HL-60 (cell line): Measurements from ENCODE around the gene HOXD8.

Source experiments
- DNase-seq, 2 experiments: peaks; one replicate each; pipeline ENCODE4 v3.0.0-alpha.2; 2010 to 2020; ENCODE audit warnings: low read depth in 1 of 2, low spot score in 1 of 2
- H3K27ac ChIP-seq: fragments of 250-450 bp; sonication (Bioruptor Pico); replicated peaks from 2 replicates; pipeline ENCODE4 v1.5.1; 2020; ENCODE audit warnings: mild to moderate bottlenecking, moderate library complexity
- H3K27me3 ChIP-seq: fragments of 250-450 bp; sonication (Bioruptor Pico); 2 replicates; pipeline ENCODE4 v1.5.1; 2021; ENCODE audit warnings: mild to moderate bottlenecking, moderate library complexity; ENCODE audit not compliant: insufficient read depth, poor library complexity, severe bottlenecking
- H3K4me3 ChIP-seq: replicated peaks from 2 replicates; pipeline ENCODE4 v1.5.1; 2011; ENCODE audit warnings: mild to moderate bottlenecking, control low read depth, low read length; ENCODE audit not compliant: insufficient read depth
- GABPA ChIP-seq: IDR thresholded peaks from 2 replicates; pipeline ENCODE4 v1.6.1; 2012; ENCODE audit warnings: low read depth
- POLR2AphosphoS5 ChIP-seq: IDR thresholded peaks from 2 replicates; pipeline ENCODE4 v1.6.1; 2012; ENCODE audit warnings: low read depth
- SPI1 ChIP-seq: IDR thresholded peaks from 2 replicates; pipeline ENCODE4 v1.6.1; 2012; ENCODE audit warnings: low read depth, mild to moderate bottlenecking, borderline replicate concordance
- TF ChIP-seq, protein P1 (sequence below): IDR thresholded peaks from 2 replicates; pipeline ENCODE4 v1.6.1; 2012; ENCODE audit warnings: low read depth; ENCODE audit not compliant: insufficient replicate concordance
- TF ChIP-seq, protein P2 (sequence below): IDR thresholded peaks from one replicate; pipeline ENCODE4 v1.5.1; 2011; ENCODE audit warnings: low read length, control low read depth, inconsistent platforms; ENCODE audit not compliant: insufficient read depth

Gene HOXD8

DNA sequence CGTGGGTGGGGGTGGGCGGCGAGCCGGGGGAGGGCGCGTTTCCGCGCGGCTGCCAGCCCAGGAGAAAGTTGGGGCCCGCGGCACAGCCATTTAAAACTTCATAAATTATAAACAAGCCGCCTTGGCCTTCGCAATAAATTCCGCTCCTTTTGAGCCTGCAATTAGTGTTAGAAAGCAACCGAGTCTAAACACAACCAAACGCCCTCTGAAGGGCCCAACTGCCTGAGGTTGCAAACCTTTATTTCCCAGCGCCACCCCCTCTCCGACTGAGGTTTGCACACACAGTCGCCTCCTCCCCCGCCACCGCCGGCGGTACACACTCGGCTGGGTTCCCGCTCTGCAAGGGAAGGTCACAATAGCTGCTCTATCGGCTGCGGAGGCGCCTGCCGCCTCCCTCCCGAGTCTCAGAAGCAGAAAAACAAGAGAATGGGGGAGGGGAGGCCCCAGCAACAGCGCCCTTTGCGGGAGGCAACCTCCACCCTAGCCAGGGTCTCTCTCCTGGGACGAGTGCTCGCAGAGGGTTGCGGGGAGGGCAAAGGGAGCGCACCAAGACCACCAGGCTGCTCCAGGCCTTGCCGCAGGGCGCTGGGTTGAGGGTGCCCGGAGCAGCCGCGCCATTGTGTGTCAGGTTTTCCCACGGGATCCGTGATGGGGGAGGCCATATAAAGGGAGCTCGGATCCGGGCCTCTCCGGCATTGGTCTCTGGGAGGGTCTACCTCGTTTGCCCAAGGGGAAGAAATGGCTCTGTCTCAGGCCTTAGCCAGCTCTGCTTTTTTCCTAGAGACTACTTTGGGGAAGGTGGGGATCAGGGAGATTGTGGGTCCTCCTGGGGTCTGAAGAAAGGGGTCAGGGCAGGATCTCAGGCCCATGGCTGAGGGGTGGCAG, 45.6 kb downstream of the HOXD8 start:
- TF ChIP-seq SPI1 (no peak), POLR2AphosphoS5 (no peak), GABPA (no peak)
- TF ChIP-seq, protein P1, sequence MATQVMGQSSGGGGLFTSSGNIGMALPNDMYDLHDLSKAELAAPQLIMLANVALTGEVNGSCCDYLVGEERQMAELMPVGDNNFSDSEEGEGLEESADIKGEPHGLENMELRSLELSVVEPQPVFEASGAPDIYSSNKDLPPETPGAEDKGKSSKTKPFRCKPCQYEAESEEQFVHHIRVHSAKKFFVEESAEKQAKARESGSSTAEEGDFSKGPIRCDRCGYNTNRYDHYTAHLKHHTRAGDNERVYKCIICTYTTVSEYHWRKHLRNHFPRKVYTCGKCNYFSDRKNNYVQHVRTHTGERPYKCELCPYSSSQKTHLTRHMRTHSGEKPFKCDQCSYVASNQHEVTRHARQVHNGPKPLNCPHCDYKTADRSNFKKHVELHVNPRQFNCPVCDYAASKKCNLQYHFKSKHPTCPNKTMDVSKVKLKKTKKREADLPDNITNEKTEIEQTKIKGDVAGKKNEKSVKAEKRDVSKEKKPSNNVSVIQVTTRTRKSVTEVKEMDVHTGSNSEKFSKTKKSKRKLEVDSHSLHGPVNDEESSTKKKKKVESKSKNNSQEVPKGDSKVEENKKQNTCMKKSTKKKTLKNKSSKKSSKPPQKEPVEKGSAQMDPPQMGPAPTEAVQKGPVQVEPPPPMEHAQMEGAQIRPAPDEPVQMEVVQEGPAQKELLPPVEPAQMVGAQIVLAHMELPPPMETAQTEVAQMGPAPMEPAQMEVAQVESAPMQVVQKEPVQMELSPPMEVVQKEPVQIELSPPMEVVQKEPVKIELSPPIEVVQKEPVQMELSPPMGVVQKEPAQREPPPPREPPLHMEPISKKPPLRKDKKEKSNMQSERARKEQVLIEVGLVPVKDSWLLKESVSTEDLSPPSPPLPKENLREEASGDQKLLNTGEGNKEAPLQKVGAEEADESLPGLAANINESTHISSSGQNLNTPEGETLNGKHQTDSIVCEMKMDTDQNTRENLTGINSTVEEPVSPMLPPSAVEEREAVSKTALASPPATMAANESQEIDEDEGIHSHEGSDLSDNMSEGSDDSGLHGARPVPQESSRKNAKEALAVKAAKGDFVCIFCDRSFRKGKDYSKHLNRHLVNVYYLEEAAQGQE = no peak
- TF ChIP-seq, protein P2, sequence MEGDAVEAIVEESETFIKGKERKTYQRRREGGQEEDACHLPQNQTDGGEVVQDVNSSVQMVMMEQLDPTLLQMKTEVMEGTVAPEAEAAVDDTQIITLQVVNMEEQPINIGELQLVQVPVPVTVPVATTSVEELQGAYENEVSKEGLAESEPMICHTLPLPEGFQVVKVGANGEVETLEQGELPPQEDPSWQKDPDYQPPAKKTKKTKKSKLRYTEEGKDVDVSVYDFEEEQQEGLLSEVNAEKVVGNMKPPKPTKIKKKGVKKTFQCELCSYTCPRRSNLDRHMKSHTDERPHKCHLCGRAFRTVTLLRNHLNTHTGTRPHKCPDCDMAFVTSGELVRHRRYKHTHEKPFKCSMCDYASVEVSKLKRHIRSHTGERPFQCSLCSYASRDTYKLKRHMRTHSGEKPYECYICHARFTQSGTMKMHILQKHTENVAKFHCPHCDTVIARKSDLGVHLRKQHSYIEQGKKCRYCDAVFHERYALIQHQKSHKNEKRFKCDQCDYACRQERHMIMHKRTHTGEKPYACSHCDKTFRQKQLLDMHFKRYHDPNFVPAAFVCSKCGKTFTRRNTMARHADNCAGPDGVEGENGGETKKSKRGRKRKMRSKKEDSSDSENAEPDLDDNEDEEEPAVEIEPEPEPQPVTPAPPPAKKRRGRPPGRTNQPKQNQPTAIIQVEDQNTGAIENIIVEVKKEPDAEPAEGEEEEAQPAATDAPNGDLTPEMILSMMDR = no peak
- H3K27me3 ChIP-seq = peaks cover 91% of the 10 kb centered on the region
- DNase-seq = peak in 1 of 2 experiments; percentile 44
- no peak overlapping the region for H3K4me3 ChIP-seq
- no peak overlapping the region for H3K27ac ChIP-seq

DNA sequence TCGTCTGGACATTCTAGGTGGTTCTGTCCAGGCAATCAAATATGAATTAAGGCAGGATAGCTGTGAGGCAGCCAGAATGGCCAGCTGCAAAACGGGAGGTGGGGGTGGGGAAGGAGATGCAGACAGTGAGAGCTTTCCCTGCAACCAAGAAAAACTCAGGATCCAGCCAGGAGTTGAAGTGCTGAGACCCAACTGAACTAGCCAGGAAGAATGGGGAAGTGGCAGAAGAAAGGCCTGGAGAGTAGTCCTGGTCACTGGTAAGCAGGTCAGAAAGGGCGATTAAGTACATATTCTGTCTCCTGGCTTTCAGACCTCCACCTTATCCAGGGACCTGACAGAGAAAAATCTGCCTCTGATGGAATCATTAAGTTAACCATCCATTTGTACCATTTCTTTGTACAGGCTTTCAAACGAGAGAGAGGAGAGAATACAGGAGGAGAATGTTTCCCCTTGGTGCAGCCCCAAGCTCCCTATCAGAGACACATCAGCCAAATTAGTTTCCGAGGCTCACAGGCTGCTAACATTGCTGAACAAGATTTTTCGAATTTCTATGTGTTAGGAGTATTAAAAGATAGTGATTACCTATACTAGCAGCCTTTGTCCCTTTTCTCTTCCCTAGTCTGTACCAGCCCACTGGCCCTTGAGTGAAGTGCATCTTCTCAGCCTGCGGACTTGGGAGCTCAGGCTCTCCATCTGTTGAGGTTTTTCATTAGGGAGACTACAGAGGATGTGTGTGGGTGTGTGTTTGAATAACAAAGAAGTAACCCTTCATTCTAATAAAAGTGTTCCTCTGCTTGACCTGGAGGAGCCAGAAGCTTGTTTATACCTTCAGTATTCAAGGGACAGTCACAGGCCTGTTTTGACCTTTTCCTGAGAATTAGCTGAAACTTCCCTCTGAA, 46.5 kb downstream of the HOXD8 start:
- Histone ChIP-seq H3K4me3 (no peak overlapping the region), H3K27me3 (peaks cover 91% of the 10 kb centered on the region), H3K27ac (no peak overlapping the region)
- no peak for DNase-seq
- TF ChIP-seq POLR2AphosphoS5 = no peak
- peak; percentile 60; the same call in 1 of the 2 replicates for TF ChIP-seq SPI1
- TF ChIP-seq, protein P2 = no peak
- no peak for TF ChIP-seq GABPA
- TF ChIP-seq, protein P1 = no peak

DNA sequence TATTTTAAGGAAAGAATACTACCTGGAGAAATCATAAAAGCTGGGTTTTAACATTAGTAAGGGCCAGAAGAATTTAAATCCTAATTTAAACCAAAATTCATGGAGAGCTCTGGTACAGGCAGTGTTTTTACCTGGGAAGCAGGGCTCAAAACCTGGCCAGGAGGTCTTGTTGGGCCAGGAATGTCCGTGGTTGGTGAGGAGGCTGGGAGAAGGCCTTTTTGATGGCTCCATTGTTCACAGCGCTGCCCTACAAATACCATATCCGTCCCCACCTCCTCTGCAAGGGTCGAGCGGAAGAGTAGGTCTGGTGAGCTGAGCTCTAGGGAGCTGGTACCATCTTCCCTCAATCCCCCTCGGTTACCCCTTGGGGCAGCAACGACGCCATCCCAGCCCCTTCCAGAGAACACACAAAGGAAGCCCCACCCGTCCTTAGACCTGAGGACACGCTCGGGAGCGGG, 48.1 kb downstream of the HOXD8 start:
- H3K27me3 ChIP-seq = peaks cover 74% of the 10 kb centered on the region

More for the DNA sequence above, 48.1 kb downstream of the HOXD8 start:
- no peak overlapping the region for H3K27ac ChIP-seq
- TF ChIP-seq POLR2AphosphoS5 = no peak
- no peak for TF ChIP-seq GABPA
- TF ChIP-seq, protein P2 = no peak
- no peak for TF ChIP-seq SPI1
- TF ChIP-seq, protein P1 = no peak
- DNase-seq = no peak
- H3K4me3 ChIP-seq = peak overlapping the region; percentile 26; the same call in 1 of the 2 replicates
